ENCODE data around the gene ERLEC1.
A peak's percentile ranks its signal among the peaks of the same experiment; 100 is the strongest.
"Not testable (repeated sequence)": the region's sequence is repeated elsewhere in the genome, so short reads cannot be mapped to it uniquely, and the experiment has no call there.

Gene ERLEC1, protein sequence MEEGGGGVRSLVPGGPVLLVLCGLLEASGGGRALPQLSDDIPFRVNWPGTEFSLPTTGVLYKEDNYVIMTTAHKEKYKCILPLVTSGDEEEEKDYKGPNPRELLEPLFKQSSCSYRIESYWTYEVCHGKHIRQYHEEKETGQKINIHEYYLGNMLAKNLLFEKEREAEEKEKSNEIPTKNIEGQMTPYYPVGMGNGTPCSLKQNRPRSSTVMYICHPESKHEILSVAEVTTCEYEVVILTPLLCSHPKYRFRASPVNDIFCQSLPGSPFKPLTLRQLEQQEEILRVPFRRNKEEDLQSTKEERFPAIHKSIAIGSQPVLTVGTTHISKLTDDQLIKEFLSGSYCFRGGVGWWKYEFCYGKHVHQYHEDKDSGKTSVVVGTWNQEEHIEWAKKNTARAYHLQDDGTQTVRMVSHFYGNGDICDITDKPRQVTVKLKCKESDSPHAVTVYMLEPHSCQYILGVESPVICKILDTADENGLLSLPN

GRCh38 chr2:53786705-53787613, at the start of gene ERLEC1, which contains the start of gene ASB3:
TSS of gene ERLEC1 (plus strand) at chr2:53787044. CDS start at chr2:53787211, 167 bp downstream.
TSS of gene ASB3 (minus strand) at chr2:53786953. CDS start at chr2:53765572, 21,381 bp downstream.
- DNase-seq = peak; percentile 49 to 93 (median 86)

DNA sequence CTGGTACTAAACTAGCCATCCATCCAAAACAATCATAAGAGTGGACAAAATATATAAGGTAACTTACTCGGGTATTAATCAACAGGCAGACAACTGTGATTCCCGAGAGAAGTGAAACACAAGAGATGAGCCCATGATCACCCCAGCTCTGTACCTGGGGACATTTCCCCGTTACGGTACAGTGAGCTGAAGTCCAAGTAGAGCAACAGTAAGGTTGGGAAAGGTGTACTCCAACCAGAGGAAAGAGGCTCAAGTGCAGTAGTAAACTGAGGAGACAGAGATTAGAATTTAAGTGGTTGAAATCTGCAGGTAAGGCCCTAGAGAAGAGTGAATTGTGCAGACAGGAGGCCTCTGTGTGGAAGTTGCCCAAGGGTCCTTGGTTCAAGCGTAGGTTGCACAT, 49.8 kb upstream of the ERLEC1 start:
- no peak for DNase-seq

DNA sequence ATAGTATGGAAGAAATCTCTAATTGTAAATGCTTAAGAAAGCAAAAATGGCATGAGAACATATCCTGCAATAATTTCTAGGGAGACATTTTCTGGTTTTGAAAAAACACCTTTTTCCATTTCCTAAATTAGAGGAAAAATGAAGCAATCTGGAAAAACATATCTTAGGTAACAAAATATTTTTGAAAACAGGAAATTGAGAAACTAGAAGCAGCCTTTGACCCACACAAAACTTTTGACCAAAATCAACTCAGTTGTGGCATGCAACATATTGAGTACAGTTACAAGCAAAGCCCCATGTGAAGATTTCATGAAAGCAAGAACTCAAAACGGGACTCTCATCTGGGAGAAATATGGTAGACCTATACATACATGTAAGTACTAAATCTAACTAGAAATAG, 47.8 kb upstream of the ERLEC1 start:
- DNase-seq = no peak

DNA sequence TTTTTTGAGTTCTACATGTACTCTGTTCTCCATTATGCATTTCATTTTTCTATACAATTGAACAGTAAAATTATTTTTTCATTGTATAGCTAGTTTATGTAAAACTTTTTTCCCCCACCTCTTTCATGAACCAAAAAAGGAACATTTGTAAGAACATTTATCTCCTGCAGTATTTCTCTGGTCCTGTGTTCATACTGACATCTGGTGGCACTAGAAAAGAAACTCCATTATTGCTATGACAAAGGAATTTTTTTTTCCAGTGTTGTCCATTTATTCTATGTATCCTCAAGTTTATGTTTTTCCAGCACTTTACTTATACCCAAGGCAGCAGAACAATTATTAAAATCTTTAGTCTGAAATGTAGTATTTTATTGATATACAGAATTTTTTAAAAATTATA, 46.7 kb upstream of the ERLEC1 start:
- DNase-seq = no peak

- no peak for DNase-seq
Observed at GRCh38 chr2:53744395-53745065, 42.3 kb upstream of the ERLEC1 start.

DNA sequence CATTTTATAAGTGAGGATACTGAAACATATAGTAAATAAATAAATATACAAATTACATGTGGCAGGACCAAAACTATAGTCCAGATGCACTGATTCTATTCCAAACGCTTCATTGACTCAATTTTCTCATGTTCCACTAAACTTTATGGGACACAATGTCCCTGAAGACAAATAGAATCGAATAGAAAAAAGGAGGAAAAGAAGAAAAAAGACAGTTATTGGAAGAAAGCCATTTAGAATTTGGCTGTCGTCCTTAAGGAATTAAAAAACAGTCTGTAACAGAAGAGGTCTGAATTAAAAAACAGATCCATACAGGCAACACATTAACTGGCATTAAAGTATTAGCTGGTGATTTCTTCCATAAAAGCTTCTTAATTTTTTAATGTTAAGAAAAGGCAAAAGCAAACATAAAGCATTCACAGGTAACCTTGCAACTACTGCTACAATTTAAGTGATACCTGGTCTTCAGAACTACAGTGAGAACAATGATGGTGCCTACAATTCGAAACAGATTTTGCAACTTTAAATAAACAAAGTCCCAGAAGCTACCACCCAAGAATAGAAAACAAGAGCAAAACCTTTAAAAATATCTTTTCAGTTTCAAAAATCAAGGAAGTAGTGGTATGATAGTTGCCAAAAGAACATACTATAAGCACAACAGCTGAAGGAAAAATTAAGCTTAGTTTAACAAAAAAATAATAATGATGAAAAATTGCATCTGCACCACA, 36.6 kb upstream of the ERLEC1 start:
- peak in 1 of 14 donors; percentile 11 for DNase-seq

DNA sequence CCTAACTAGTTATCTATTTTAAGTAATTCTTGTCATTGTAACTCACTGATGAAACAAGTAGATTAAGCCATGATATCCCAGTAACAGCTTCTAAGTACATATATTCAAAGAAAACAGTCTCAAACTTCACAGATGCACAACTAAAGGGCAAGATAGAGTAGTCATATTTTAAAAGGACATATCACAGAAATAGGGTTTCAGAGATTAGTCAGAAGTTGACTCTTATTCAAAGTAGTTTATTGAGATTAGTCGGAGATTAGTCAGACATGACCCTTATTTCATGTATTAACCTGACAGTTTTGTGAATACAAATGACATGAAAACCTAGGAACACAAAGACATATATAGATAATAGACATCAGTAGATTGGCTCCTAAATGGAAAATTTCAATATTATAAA, 35.1 kb upstream of the ERLEC1 start:
- DNase-seq = no peak

GRCh38 chr2:53752385-53752784, 34.5 kb upstream of the ERLEC1 start:
- no peak for DNase-seq

GRCh38 chr2:53753041-53753440, 33.8 kb upstream of the ERLEC1 start:
- DNase-seq = no peak

GRCh38 chr2:53755121-53755520, 31.7 kb upstream of the ERLEC1 start:
- DNase-seq = peak in 1 of 14 donors; percentile 2

GRCh38 chr2:53756644-53757043, 30.2 kb upstream of the ERLEC1 start:
- DNase-seq = no peak

- DNase-seq = not testable (repeated sequence)
Observed at GRCh38 chr2:53757206-53757605, 29.6 kb upstream of the ERLEC1 start.

DNA sequence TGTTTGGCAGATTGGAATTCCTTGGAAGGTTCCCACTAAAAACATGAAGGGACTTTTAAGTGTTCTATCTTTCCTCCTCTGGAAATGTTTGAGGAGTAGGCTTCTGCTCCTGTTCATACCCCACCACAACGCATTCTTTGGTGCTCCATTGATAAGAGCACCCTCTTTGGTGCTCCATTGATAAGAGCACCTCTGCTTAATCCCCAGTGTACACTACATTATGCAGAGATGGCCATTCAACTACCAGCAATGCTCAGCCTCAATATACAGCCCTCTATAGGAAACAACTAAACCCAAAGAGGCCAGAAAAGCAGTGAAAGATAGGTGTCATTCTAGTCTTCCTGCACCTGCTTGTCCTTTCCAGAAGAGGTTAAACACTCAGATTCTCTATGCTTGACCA, 21.1 kb upstream of the ERLEC1 start:
- DNase-seq = no peak

GRCh38 chr2:53767405-53768241, 19.2 kb upstream of the ERLEC1 start, which contains the start of gene CHAC2:
TSS of gene CHAC2 (plus strand) at chr2:53767804. CDS start at chr2:53767887, 83 bp downstream.
- DNase-seq = peak in 13 of 14 donors; percentile 37 to 89 (median 72)

DNA sequence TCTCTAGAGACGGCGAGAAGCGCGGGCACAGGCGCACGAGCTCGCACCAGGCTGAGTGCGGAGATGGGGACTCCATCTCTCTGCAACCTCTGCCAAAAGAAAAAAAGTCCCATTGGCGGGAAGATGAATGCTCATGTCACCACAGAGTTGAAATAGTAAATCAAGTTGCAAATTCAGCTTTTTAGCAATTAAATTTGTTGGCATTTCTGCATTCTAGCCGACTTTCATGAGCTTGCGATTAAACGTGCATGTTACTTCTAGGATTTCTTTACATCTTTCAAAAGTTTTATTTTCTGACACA, 18.7 kb upstream of the ERLEC1 start:
- no peak for DNase-seq

GRCh38 chr2:53769318-53769945, 17.4 kb upstream of the ERLEC1 start:
- DNase-seq = no peak

DNA sequence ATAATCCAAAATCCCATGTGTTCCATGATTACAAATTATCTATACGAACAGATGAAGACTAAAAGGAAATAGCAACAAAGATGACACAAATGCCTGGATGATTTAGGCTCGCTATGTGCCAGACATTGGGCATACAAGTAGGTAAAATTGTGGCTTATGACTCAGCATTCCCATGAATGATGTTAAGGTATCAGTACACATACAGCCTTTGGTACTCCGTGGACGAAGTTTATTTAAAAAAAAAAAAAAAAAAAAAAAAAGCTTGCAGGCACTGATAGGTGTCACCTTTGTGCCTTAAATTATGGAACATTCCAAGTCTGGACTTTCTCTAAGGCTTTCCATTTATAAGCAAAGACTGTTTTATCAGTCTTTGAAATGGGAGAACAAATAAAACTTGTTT, 16.6 kb upstream of the ERLEC1 start:
- DNase-seq = no peak

GRCh38 chr2:53777134-53777533, 9.7 kb upstream of the ERLEC1 start:
- DNase-seq = no peak

- no peak for DNase-seq
Observed at GRCh38 chr2:53778536-53779162, 8.2 kb upstream of the ERLEC1 start.

GRCh38 chr2:53780056-53780455, 6.8 kb upstream of the ERLEC1 start:
- DNase-seq = no peak

All from C1 segment of cervical spinal cord (tissue), 14 donors.